ENCODE data around the gene TANGO2. TPM values are rescaled to one million over a fixed set of nuclear protein-coding genes. Genes with fewer than 3 reads are reported as not detected.

The TANGO2 gene
- total and polyA plus RNA-seq, 7 experiments from 2014 or later, result 20.0 to 43.1 (median 38.6) TPM

GRCh38 chr22:20115691-20116375, 94.9 kb downstream of the TANGO2 start, which contains the start of gene RANBP1:
Gene RANBP1, plus strand, starts transcription at chr22:20116104. Its CDS starts 81 bp downstream, at chr22:20116185.
- Histone ChIP-seq H3K4me3 (ENCODE audit: low read length) (peak within 1 kb of the TSS; percentile 96), H3K36me3 (ENCODE audit: control insufficient read depth in 2 of 3, insufficient read depth in 3 of 3, low read length in 3 of 3) (peaks cover 12 to 67% (median 13%) of the 10 kb centered on the region in 3 experiments), H3K27me3 (ENCODE audit: control insufficient read depth in 2 of 2, insufficient read depth in 2 of 2, low read length in 2 of 2) (no peaks in the 10 kb centered on the region), H3K27ac (ENCODE audit: low read depth, low read length) (peak within 1 kb of the TSS; percentile 96), H3K9me3 (ENCODE audit: control insufficient read depth in 2 of 3, low read length in 3 of 3) (no peaks in the 10 kb centered on the region), H3K4me1 (ENCODE audit: control insufficient read depth in 2 of 2, insufficient read depth in 2 of 2, low read length in 2 of 2) (peaks cover 23 to 28% of the 10 kb centered on the region in 2 donors)
- ChIA-PET POLR2A (interaction anchor here (0.8 to 2.7 kb wide), 7 partner anchors 9 to 127 kb away, joined by 3 to 10 read pairs (median 4); partner anchors contain the start of genes TANGO2 and ZDHHC8), CTCF (interaction anchor here (0.9 to 1.1 kb wide), 2 partner anchors 14 to 30 kb away, joined by 3 read pairs; no protein-coding TSS in a partner anchor)
- Mint-ChIP-seq H3K4me1 (peaks cover 25 to 46% (median 37%) of the 10 kb centered on the region in 7 donors), H3K36me3 (peaks cover 0 to 21% (median 0%) of the 10 kb centered on the region in 5 donors), H3K27me3 (peaks cover 0 to 2% (median 0%) of the 10 kb centered on the region in 5 donors), H3K27ac (peak within 1 kb of the TSS; percentile 80 to 97 (median 95)), H3K9me3 (no peaks in the 10 kb centered on the region), H3K4me3 (peak within 1 kb of the TSS; percentile 72 to 98 (median 90))
- DNase-seq, result no peak
- ATAC-seq, result no peak
- intact Hi-C loops (cut with micrococcal nuclease), result loop anchor here (2.0 to 10.0 kb wide), 8 partner anchors 15 to 971 kb away; partner anchors contain the start of genes CRKL (in 1 of the 2), ESS2 (in 1 of the 2), MED15 (in 1 of the 2) and PI4KA (in 1 of the 2)

- DNase-seq (no peak), ATAC-seq (no peak)
- peaks cover 23 to 28% of the 10 kb centered on the region in 2 donors for H3K4me1 ChIP-seq (ENCODE audit: control insufficient read depth in 2 of 2, insufficient read depth in 2 of 2, low read length in 2 of 2)
- peaks cover 0 to 2% (median 0%) of the 10 kb centered on the region in 5 donors for H3K27me3 Mint-ChIP-seq
- intact Hi-C loops (cut with micrococcal nuclease), result loop anchor here (2.0 to 10.0 kb wide), 8 partner anchors 16 to 972 kb away; partner anchors contain the start of genes CRKL (in 1 of the 2), ESS2 (in 1 of the 2), MED15 (in 1 of the 2) and PI4KA (in 1 of the 2)
- H3K4me3 ChIP-seq (ENCODE audit: low read length), result peak overlapping the region; percentile 96
- no peaks in the 10 kb centered on the region for H3K9me3 Mint-ChIP-seq
- peaks cover 0 to 21% (median 0%) of the 10 kb centered on the region in 5 donors for H3K36me3 Mint-ChIP-seq
- no peaks in the 10 kb centered on the region for H3K27me3 ChIP-seq (ENCODE audit: control insufficient read depth in 2 of 2, insufficient read depth in 2 of 2, low read length in 2 of 2)
- H3K27ac ChIP-seq (ENCODE audit: low read depth, low read length), result peak overlapping the region; percentile 96
- peaks cover 12 to 68% (median 13%) of the 10 kb centered on the region in 3 experiments for H3K36me3 ChIP-seq (ENCODE audit: control insufficient read depth in 2 of 3, insufficient read depth in 3 of 3, low read length in 3 of 3)
- peak overlapping the region; percentile 80 to 97 (median 95) for H3K27ac Mint-ChIP-seq
- peaks cover 21 to 44% (median 39%) of the 10 kb centered on the region in 7 donors for H3K4me1 Mint-ChIP-seq
- peak overlapping the region; percentile 72 to 98 (median 90) for H3K4me3 Mint-ChIP-seq
- ChIA-PET POLR2A (interaction anchor here (0.6 to 4.2 kb wide), 10 partner anchors 10 to 174 kb away, joined by 3 to 29 read pairs (median 4); partner anchors contain the start of genes COMT, TANGO2, TXNRD2 and ZDHHC8), CTCF (interaction anchor here (1.1 kb wide), 1 partner anchor 13 kb away, joined by 3 read pairs; no protein-coding TSS in a partner anchor)
- H3K9me3 ChIP-seq (ENCODE audit: control insufficient read depth in 2 of 3, low read length in 3 of 3), result no peaks in the 10 kb centered on the region
Observed at GRCh38 chr22:20116376-20116950, 95.6 kb downstream of the TANGO2 start.

Small RNA genes within 50 kb of the gene (microRNA-seq; reads per million reads assigned to microRNA genes)
- 511 reads per million, percentile 73 among the genes with 10 or more reads in this experiment for gene MIR185 (ENCODE audit: borderline microRNAs expressed)
- not detected for gene MIR6816 (ENCODE audit: borderline microRNAs expressed)

Other genes starting within 250 kb of the TANGO2 start
- gene GNB1L, start 166.2 kb upstream of the TANGO2 start, total RNA-seq, result 10 to 100 TPM in 2 of 5 experiments, 1 to 10 TPM in 3; 4.2 to 14.1 (median 9.5) TPM
- 10 to 100 TPM; 12.1 to 20.8 TPM for gene GNB1L, start 166.2 kb upstream of the TANGO2 start, polyA plus RNA-seq
- gene RTL10, start 166.2 kb upstream of the TANGO2 start, total RNA-seq, result 10 to 100 TPM; 18.2 to 36.8 (median 24.9) TPM
- gene RTL10, start 166.2 kb upstream of the TANGO2 start, polyA plus RNA-seq, result 10 to 100 TPM; 14.9 to 15.1 TPM
- 10 to 100 TPM; 30.0 to 80.7 (median 36.7) TPM for gene COMT, start 79.3 kb upstream of the TANGO2 start, total RNA-seq
- 100 to 1,000 TPM in 1 of 2 donors, 10 to 100 TPM in 1; 85.0 to 105 TPM for gene COMT, start 79.3 kb upstream of the TANGO2 start, polyA plus RNA-seq
- gene TXNRD2, start 79.3 kb upstream of the TANGO2 start, total RNA-seq, result 10 to 100 TPM; 24.7 to 39.0 (median 36.7) TPM
- gene TXNRD2, start 79.3 kb upstream of the TANGO2 start, polyA plus RNA-seq, result 10 to 100 TPM; 14.0 to 15.2 TPM
- gene ARVCF, start 4.3 kb upstream of the TANGO2 start, total RNA-seq, result 1 to 10 TPM; 2.8 to 9.2 (median 5.8) TPM
- 1 to 10 TPM in 1 of 2 donors, under 1 TPM in 1; 0.74 to 1.7 TPM for gene ARVCF, start 4.3 kb upstream of the TANGO2 start, polyA plus RNA-seq
- gene DGCR8, start 59.1 kb downstream of the TANGO2 start, total RNA-seq, result 10 to 100 TPM; 33.4 to 63.6 (median 41.1) TPM
- 1 to 10 TPM; 4.1 to 6.1 TPM for gene DGCR8, start 59.1 kb downstream of the TANGO2 start, polyA plus RNA-seq
- 100 to 1,000 TPM in 1 of 5 experiments, 10 to 100 TPM in 4; 50.4 to 224 (median 74.8) TPM for gene RANBP1, start 95.0 kb downstream of the TANGO2 start, total RNA-seq
- 10 to 100 TPM; 86.1 to 90.6 TPM for gene RANBP1, start 95.0 kb downstream of the TANGO2 start, polyA plus RNA-seq
- 100 to 1,000 TPM in 2 of 5 experiments, 10 to 100 TPM in 3; 92.0 to 134 (median 95.8) TPM for gene TRMT2A, start 96.1 kb downstream of the TANGO2 start, total RNA-seq
- gene TRMT2A, start 96.1 kb downstream of the TANGO2 start, polyA plus RNA-seq, result 10 to 100 TPM; 30.0 to 44.5 TPM
- gene ZDHHC8, start 110.7 kb downstream of the TANGO2 start, total RNA-seq, result 10 to 100 TPM; 63.4 to 88.5 (median 79.2) TPM
- 1 to 10 TPM in 1 of 2 donors, under 1 TPM in 1; 0.95 to 4.3 TPM for gene ZDHHC8, start 110.7 kb downstream of the TANGO2 start, polyA plus RNA-seq
- not detected for gene CCDC188, start 129.9 kb downstream of the TANGO2 start, total RNA-seq
- gene CCDC188, start 129.9 kb downstream of the TANGO2 start, polyA plus RNA-seq, result not detected
- gene RTN4R, start 247.2 kb downstream of the TANGO2 start, total RNA-seq, result 1 to 10 TPM in 4 of 5 experiments, under 1 TPM in 1; 0.98 to 2.7 (median 1.8) TPM
- gene RTN4R, start 247.2 kb downstream of the TANGO2 start, polyA plus RNA-seq, result 1 to 10 TPM; 2.2 to 2.9 TPM